ENCODE data around the gene NEUROD4.
A peak's percentile ranks its signal among the peaks of the same experiment; 100 is the strongest.

Gene NEUROD4

DNA sequence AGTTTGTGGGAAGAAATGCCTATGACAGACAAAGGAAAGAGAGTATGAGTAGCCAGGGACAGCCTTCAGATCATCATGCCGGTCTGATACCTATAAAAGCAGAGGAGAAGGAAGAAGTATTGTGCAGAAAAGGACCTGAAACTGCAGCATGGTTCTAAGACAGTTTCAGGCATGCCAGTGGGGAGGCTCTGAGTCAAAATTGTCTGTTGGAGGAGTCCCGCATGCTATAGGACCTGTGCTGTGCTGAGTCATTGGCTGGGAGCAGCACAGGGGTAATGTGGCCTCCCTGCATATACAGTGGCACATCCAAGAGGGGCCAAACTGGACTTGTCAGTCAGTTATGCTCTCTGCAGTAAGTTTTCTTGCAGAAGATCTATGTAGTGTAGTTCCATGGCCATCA is 40.7 kb downstream of the NEUROD4 start:
- no peak for DNase-seq (ENCODE audit: low read depth in 2 of 2)

- no peak for DNase-seq (ENCODE audit: low read depth in 2 of 2)
Measured at GRCh38 chr12:55061024-55061423, 41.2 kb downstream of the NEUROD4 start.

- no peak for DNase-seq (ENCODE audit: low read depth in 2 of 2)
Measured at GRCh38 chr12:55063291-55063690, 43.5 kb downstream of the NEUROD4 start.

- no peak for DNase-seq (ENCODE audit: low read depth in 2 of 2)
Measured at GRCh38 chr12:55065535-55065934, 45.8 kb downstream of the NEUROD4 start.

DNA sequence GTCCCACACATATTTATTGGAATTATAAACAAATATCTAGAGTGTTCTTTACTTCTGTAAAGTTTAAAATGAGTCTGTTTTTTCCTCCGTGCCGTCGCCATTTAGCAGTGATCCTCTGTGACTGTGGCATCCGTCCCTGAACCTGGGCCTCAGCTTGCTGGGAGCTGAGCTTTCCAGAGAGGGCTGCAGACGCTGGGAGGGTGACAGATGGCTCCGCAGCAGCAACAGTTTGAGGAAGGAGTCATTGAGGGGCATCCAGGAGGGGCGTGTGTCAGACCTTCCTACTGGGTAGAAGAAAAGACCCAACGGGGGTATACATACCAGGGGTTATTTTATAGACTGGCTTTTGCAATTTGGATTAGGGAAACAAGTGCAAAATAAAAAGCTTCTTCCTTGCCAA is 47.9 kb downstream of the NEUROD4 start:
- no peak for DNase-seq (ENCODE audit: low read depth in 2 of 2)

DNA sequence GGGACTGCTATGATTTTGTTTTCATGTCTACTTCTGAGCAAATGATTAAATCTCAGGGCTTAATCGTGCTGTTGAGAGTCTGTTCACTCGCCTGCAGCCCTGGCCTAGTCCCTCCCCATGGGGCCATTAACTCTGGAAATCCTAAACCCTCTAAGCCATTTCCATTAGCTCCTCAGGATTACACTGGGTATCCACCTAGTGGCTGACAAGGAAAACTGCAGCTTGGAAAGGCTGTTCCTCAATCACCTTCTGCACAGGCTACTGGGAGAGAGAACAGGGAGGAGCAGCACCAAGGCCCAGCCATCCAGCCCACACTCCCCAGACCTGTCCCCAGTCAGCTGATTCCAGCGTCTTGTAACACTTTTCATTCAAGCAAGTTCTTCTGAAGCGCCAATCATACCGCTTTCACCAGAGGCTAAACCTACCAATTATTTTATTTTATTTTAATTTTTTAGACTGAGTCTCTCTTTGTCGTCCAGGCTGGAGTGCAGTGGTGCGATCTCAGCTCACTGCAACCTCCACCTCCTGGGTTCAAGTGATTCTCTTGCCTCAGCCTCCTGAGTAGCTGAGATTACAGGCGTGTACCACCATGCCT is 48.7 kb downstream of the NEUROD4 start:
- DNase-seq (ENCODE audit: low read depth in 2 of 2), result no peak

DNA sequence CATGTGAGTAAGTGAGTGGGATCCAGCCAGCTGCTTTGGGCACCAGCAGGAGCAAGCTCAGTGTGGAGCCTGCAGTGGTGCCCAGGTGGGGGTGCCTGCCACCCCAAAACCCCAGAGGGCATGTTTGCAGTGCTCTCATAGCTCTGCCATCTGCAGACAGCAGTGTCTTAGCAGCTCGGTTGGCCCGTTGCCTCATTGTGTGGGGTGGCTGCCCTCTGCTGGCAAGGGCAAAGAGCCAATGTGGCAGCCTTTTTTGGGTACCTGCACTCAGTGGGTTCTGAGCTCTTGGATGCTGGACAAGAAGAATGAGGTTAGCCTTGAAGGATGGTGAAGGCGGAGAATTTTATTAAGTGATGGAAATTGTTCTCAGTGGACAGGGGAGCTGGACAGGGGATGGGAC is 52.3 kb downstream of the NEUROD4 start:
- peak; percentile 53 to 67 for DNase-seq (ENCODE audit: low read depth in 2 of 2)

DNA sequence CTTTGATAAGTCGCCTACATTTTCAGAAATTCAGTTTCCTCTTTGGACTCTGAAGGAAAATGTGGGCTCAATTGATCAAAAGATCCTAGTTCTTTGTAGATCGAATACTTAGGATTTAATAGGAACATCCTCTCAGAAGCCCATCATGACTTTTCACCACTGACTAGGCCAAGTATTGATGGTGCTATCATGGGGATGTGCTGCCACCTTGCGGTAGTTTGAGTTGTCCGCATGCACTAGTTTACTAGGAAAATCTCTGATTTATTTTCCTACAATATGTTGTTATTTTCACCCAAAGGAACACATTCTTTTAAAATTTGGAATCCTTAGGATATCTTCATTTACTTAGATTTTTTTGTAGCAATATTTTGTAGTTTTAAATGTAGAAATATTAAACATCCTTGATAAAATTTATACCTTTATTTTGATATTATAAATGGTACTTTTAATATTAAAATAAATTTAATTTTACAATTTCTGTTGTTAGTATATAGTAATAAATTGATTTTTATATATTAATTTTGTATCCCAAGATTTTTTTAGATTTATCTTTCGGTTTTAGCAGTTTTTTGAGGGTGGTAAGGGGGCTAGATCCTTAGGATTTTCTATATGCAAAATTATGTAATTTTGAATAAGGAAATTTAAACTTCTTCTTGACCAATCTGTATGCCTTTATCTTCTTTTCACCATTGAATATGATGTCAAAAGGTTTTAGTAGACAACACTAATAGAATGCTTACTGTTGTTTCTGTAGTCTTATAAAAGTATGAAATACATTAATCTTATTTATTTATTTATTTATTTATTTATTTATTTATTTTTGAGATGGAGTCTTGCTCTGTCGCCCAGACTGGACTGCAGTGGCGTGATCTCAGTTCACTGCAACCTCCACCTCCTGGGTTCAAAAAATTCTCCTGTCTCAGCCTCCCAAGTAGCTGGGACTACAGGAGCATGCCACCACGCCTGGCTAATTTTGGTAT is 53.6 kb downstream of the NEUROD4 start:
- DNase-seq (ENCODE audit: low read depth in 2 of 2), result peak; percentile 55 to 67

- no peak for DNase-seq (ENCODE audit: low read depth in 2 of 2)
Measured at GRCh38 chr12:55074806-55075205, 55.0 kb downstream of the NEUROD4 start.
